Loucy (cell line): Measurements from ENCODE around the gene CDC73.

Experiments
- CTCF ChIP-seq: fragments of 200-600 bp; sonication (generic); conservative IDR thresholded peaks from 2 replicates; pipeline ENCODE4 v1.5.1; 2014; ENCODE audit warnings: mild to moderate bottlenecking, antibody characterized with exemption, low read length
- EZH2phosphoT487 ChIP-seq: fragments of 200-600 bp; IDR thresholded peaks from 2 replicates; pipeline ENCODE4 v1.6.1; 2018; ENCODE audit warnings: antibody characterized with exemption, mild to moderate bottlenecking, moderate library complexity, borderline replicate concordance

GRCh38 chr1:193118803-193119730 lies 2.8 kb upstream of the CDC73 start:
- TF ChIP-seq CTCF (no peak), EZH2phosphoT487 (no peak)
